Subcutaneous adipose tissue (tissue), 4 donors: Measurements from ENCODE around the gene SHISA9. TPM values are rescaled to one million over a fixed set of nuclear protein-coding genes. Genes with fewer than 3 reads are reported as not detected.

Experiments used
- CTCF ChIP-seq: fragments of 450-650 bp; IDR thresholded peaks from one replicate; pipeline ENCODE4 v1.5.1; 2016; ENCODE audit warnings: low read depth, mild to moderate bottlenecking, control low read depth, antibody characterized with exemption, moderate library complexity
- total RNA-seq, 4 donors: library from RNA; depleted of rRNA; stranded (reverse); fragments of >200 nt; gene quantifications; one replicate each; pipeline ENCODE4 v1.1.0, GENCODE V29; 2016

Gene SHISA9
- total RNA-seq, 4 donors from 2014 or later, result under 0.01 to 0.19 (median 0.17) TPM; not detected in 1

GRCh38 chr16:12930881-12931280 is 29.5 kb downstream of the SHISA9 start:
- no peak for TF ChIP-seq CTCF

- TF ChIP-seq CTCF, result no peak
Observed at GRCh38 chr16:12936391-12936790, 35.0 kb downstream of the SHISA9 start.

GRCh38 chr16:12941896-12942295 is 40.5 kb downstream of the SHISA9 start:
- no peak for TF ChIP-seq CTCF

GRCh38 chr16:12942861-12943260 is 41.5 kb downstream of the SHISA9 start:
- TF ChIP-seq CTCF, result no peak

- no peak for TF ChIP-seq CTCF
Observed at GRCh38 chr16:12944300-12944699, 42.9 kb downstream of the SHISA9 start.

GRCh38 chr16:12951392-12951791 is 50.0 kb downstream of the SHISA9 start:
- TF ChIP-seq CTCF, result no peak

- no peak for TF ChIP-seq CTCF
Observed at GRCh38 chr16:12951976-12952375, 50.6 kb downstream of the SHISA9 start.

- no peak for TF ChIP-seq CTCF
Observed at GRCh38 chr16:12958366-12958765, 57.0 kb downstream of the SHISA9 start.
